HepG2 (cell line): ENCODE measurements around the gene SNAPIN. TPM values are rescaled to one million over a fixed set of nuclear protein-coding genes. Genes with fewer than 3 reads are reported as not detected.

Experiments used
- BCL6 ChIP-seq: IDR thresholded peaks from 2 replicates; pipeline ENCODE4 v1.6.1; 2016; ENCODE audit warnings: missing genetic modification reagents, missing compliant biosample characterization
- CBX2 ChIP-seq, 2 experiments: fragments of 200-600 bp in 1 of 2; sonication (generic); formaldehyde crosslinking in 1 of 2; IDR thresholded peaks; 2 replicates each; pipeline versions ENCODE4 v1.7.0 to v1.8.1; 2018 to 2022; ENCODE audit warnings: low read depth in 2 of 2, low read length in 1 of 2, mild to moderate bottlenecking in 1 of 2, missing genetic modification reagents in 1 of 2
- CSRNP1 ChIP-seq: sonication (generic); formaldehyde crosslinking; IDR thresholded peaks from 2 replicates; pipeline ENCODE4 v1.8.1; 2023; ENCODE audit warnings: mild to moderate bottlenecking, missing genetic modification reagents
- DPF2 ChIP-seq: sonication (generic); formaldehyde crosslinking; IDR thresholded peaks from 2 replicates; pipeline ENCODE4 v1.4.0; 2020; ENCODE audit warnings: mild to moderate bottlenecking, low read depth, missing genetic modification reagents, borderline replicate concordance
- FOSL2 ChIP-seq: sonication (generic); formaldehyde crosslinking; IDR thresholded peaks from 2 replicates; pipeline ENCODE4 v1.4.0; 2020; ENCODE audit warnings: missing genetic modification reagents
- GMEB1 ChIP-seq: sonication (generic); formaldehyde crosslinking; IDR thresholded peaks from 2 replicates; pipeline ENCODE4 v1.5.1; 2020; ENCODE audit warnings: missing genetic modification reagents, mild to moderate bottlenecking, borderline replicate concordance
- KDM3A ChIP-seq: IDR thresholded peaks from 2 replicates; pipeline ENCODE4 v1.6.1; 2018; ENCODE audit warnings: low read depth, missing compliant biosample characterization
- KDM6A ChIP-seq: IDR thresholded peaks from 2 replicates; pipeline ENCODE4 v1.6.1; 2016; ENCODE audit warnings: low read depth
- KLF12 ChIP-seq: sonication (generic); formaldehyde crosslinking; IDR thresholded peaks from 2 replicates; pipeline ENCODE4 v1.4.0; 2020; ENCODE audit warnings: missing genetic modification reagents, borderline replicate concordance
- MTA1 ChIP-seq: sonication (generic); formaldehyde crosslinking; IDR thresholded peaks from 2 replicates; pipeline ENCODE4 v1.4.0; 2020; ENCODE audit warnings: missing genetic modification reagents, mild to moderate bottlenecking, borderline replicate concordance
- MYNN ChIP-seq: sonication (generic); formaldehyde crosslinking; IDR thresholded peaks from 2 replicates; pipeline ENCODE4 v1.4.0; 2020; ENCODE audit warnings: mild to moderate bottlenecking, low read depth, missing genetic modification reagents
- NBN ChIP-seq: fragments of 450-650 bp; conservative IDR thresholded peaks from 2 replicates; pipeline ENCODE4 v1.6.1; 2017
- NR0B2 ChIP-seq: sonication (generic); formaldehyde crosslinking; IDR thresholded peaks from 2 replicates; pipeline ENCODE4 v1.4.0; 2020; ENCODE audit warnings: mild to moderate bottlenecking, missing genetic modification reagents
- PAF1 ChIP-seq: IDR thresholded peaks from 2 replicates; pipeline ENCODE4 v1.6.1; 2016; ENCODE audit warnings: missing genetic modification reagents, missing compliant biosample characterization
- RARG ChIP-seq: sonication (generic); formaldehyde crosslinking; IDR thresholded peaks from 2 replicates; pipeline ENCODE4 v1.4.0; 2020; ENCODE audit warnings: low read depth, mild to moderate bottlenecking, missing genetic modification reagents
- SIX1 ChIP-seq: sonication (generic); formaldehyde crosslinking; IDR thresholded peaks from 2 replicates; pipeline ENCODE4 v1.4.0; 2020; ENCODE audit warnings: missing genetic modification reagents, borderline replicate concordance
- SNAI1 ChIP-seq: sonication (generic); formaldehyde crosslinking; IDR thresholded peaks from 2 replicates; pipeline ENCODE4 v1.5.0; 2020; ENCODE audit warnings: mild to moderate bottlenecking, missing genetic modification reagents, borderline replicate concordance
- TOE1 ChIP-seq: sonication (generic); formaldehyde crosslinking; IDR thresholded peaks from 2 replicates; pipeline ENCODE4 v1.4.0; 2020; ENCODE audit warnings: mild to moderate bottlenecking, missing genetic modification reagents
- ZC3H13 ChIP-seq: sonication (generic); formaldehyde crosslinking; IDR thresholded peaks from 2 replicates; pipeline ENCODE4 v1.8.1; 2023; ENCODE audit warnings: mild to moderate bottlenecking, missing genetic modification reagents, moderate library complexity
- ZNF496 ChIP-seq: sonication (generic); formaldehyde crosslinking; IDR thresholded peaks from 2 replicates; pipeline ENCODE4 v1.8.1; 2023; ENCODE audit warnings: mild to moderate bottlenecking, moderate library complexity, missing genetic modification reagents; ENCODE audit not compliant: insufficient replicate concordance
- ZNF850 ChIP-seq: sonication (generic); formaldehyde crosslinking; conservative IDR thresholded peaks from 2 replicates; pipeline ENCODE4 v1.9.0; 2021; ENCODE audit warnings: mild to moderate bottlenecking, missing genetic modification reagents
- polyA plus RNA-seq, 8 experiments: library from polyadenylated mRNA; depleted of rRNA in 3 of 8; stranded (reverse) in 7 of 8; unstranded in 1 of 8; fragments of >200 nt; fragmentation: Illumina TruSeq in 4 of 8; extraction: Trizol in 4 of 8; gene quantifications; 2 replicates each; pipeline versions ENCODE4 v1.2.1 to v1.2.3, GENCODE V29; 2011 to 2016; ENCODE audit warnings: low read depth in 4 of 8, missing spikeins in 1 of 8, mixed read lengths in 1 of 8; ENCODE audit not compliant: insufficient read depth in 1 of 8
- total RNA-seq, 5 experiments: library from RNA; depleted of rRNA; stranded (reverse); fragments of >200 nt; fragmentation: Illumina TruSeq; extraction: Trizol; gene quantifications; 2 replicates each; pipeline ENCODE4 v1.2.3, GENCODE V29; 2016; ENCODE audit warnings: low read depth in 1 of 5

SNAPIN gene
- total and polyA plus RNA-seq, 2 of the 13 experiments (the other 11 are each of a cell fraction or from before 2014, with no cell fraction given), result 23.9 to 25.7 TPM

GRCh38 chr1:153627715-153628626 lies 30.5 kb upstream of the SNAPIN start, which contains the start of gene S100A1 (continued):
- no peak for TF ChIP-seq SNAI1 (CRISPR knock-in tag)
- no peak for TF ChIP-seq DPF2
- TF ChIP-seq MTA1 (CRISPR knock-in tag), result peak; percentile 54; the same call in 1 of the 2 replicates
- TF ChIP-seq SIX1 (CRISPR knock-in tag), result no peak
- TF ChIP-seq KDM3A (CRISPR knock-in tag), result 0 out of 2 replicates have a peak, but pooled peaks have one; percentile 11
- TF ChIP-seq FOSL2 (CRISPR knock-in tag), result no peak
- TF ChIP-seq MYNN (CRISPR knock-in tag), result no peak
- TF ChIP-seq CSRNP1 (CRISPR knock-in tag), result 0 out of 2 replicates have a peak, but pooled peaks have one; percentile 50
- no peak for TF ChIP-seq NR0B2
- no peak for TF ChIP-seq PAF1 (CRISPR knock-in tag)
- TF ChIP-seq RARG (CRISPR knock-in tag), result no peak
- TF ChIP-seq NBN, result no peak
- no peak for TF ChIP-seq ZNF496 (CRISPR knock-in tag)
- no peak for TF ChIP-seq TOE1
- no peak for TF ChIP-seq ZC3H13 (CRISPR knock-in tag)
- TF ChIP-seq KLF12 (CRISPR knock-in tag), result no peak
- no peak for TF ChIP-seq BCL6 (CRISPR knock-in tag)
- no peak for TF ChIP-seq CBX2 (IDR thresholded peaks at IDR 0.05; ENCODE audit: low read depth, low read length)
- no peak for TF ChIP-seq CBX2 (CRISPR knock-in tag; IDR thresholded peaks at IDR 0.05; ENCODE audit: low read depth)
- no peak for TF ChIP-seq KDM6A (CRISPR knock-in tag)
- TF ChIP-seq ZNF850 (CRISPR knock-in tag), result no peak
- TF ChIP-seq GMEB1 (CRISPR knock-in tag), result no peak; the same call in 1 of the 2 replicates
